ENCODE results near the gene CLINT1.

- TF ChIP-seq CTCF (IDR thresholded peaks at IDR 0.05; ENCODE audit: low read depth, low read length) (no peak), EZH2phosphoT487 (IDR thresholded peaks at IDR 0.05; ENCODE audit: low read depth) (no peak)
Observed at GRCh38 chr5:157892974-157893373, 34.0 kb upstream of the CLINT1 start.
